H9 (cell line): ENCODE measurements around the gene SLC24A3. TPM values are rescaled to one million over a fixed set of nuclear protein-coding genes. Genes with fewer than 3 reads are reported as not detected.

Experiments
- DNase-seq: peaks from one replicate; pipeline ENCODE4 v3.0.0-alpha.2; 2017
- H2AFZ ChIP-seq: one replicate; pipeline ENCODE4 v1.6.1; 2013; ENCODE audit warnings: mild to moderate bottlenecking, low read length, control low read depth, moderate library complexity
- H2AK5ac ChIP-seq: 2 replicates; pipeline ENCODE4 v1.6.1; 2013; ENCODE audit warnings: low read length, control low read depth, mixed read lengths; ENCODE audit not compliant: insufficient read length
- H2BK120ac ChIP-seq: one replicate; pipeline ENCODE4 v1.6.1; 2013; ENCODE audit warnings: low read depth, mild to moderate bottlenecking, low read length, control low read depth, inconsistent platforms; ENCODE audit not compliant: poor library complexity, severe bottlenecking
- H2BK12ac ChIP-seq: 2 replicates; pipeline ENCODE4 v1.6.1; 2013; ENCODE audit warnings: low read length, control low read depth, mixed read lengths, low read depth; ENCODE audit not compliant: insufficient read length
- H2BK15ac ChIP-seq: 2 replicates; pipeline ENCODE4 v1.6.1; 2013; ENCODE audit warnings: low read depth, low read length, control low read depth
- H2BK20ac ChIP-seq: one replicate; pipeline ENCODE4 v1.6.1; 2013; ENCODE audit warnings: low read depth, mild to moderate bottlenecking, low read length, control low read depth, inconsistent platforms; ENCODE audit not compliant: poor library complexity, severe bottlenecking
- H2BK5ac ChIP-seq: 2 replicates; pipeline ENCODE4 v1.6.1; 2013; ENCODE audit warnings: low read length, control low read depth, mixed read lengths; ENCODE audit not compliant: insufficient read length
- H3K14ac ChIP-seq: 2 replicates; pipeline ENCODE4 v1.6.1; 2013; ENCODE audit warnings: low read length, control low read depth; ENCODE audit not compliant: insufficient read depth
- H3K18ac ChIP-seq: 2 replicates; pipeline ENCODE4 v1.6.1; 2013; ENCODE audit warnings: low read depth, mild to moderate bottlenecking, mixed read lengths, low read length, control low read depth; ENCODE audit not compliant: insufficient read length
- H3K23ac ChIP-seq: 2 replicates; pipeline ENCODE4 v1.6.1; 2013; ENCODE audit warnings: low read length, control low read depth, mixed read lengths, low read depth; ENCODE audit not compliant: insufficient read length
- H3K23me2 ChIP-seq: 2 replicates; pipeline ENCODE4 v1.6.1; 2013; ENCODE audit warnings: low read depth, mild to moderate bottlenecking, mixed read lengths, low read length, control low read depth; ENCODE audit not compliant: insufficient read length, poor library complexity, severe bottlenecking
- H3K27ac ChIP-seq: 2 replicates; pipeline ENCODE4 v1.5.1; 2013; ENCODE audit warnings: low read length, control low read depth, mixed read lengths, low read depth; ENCODE audit not compliant: insufficient read length
- H3K27me3 ChIP-seq: 2 replicates; pipeline ENCODE4 v1.6.1; 2013; ENCODE audit warnings: low read length, control low read depth, inconsistent platforms; ENCODE audit not compliant: insufficient read depth
- H3K4ac ChIP-seq: 2 replicates; pipeline ENCODE4 v1.6.1; 2013; ENCODE audit warnings: low read depth, mild to moderate bottlenecking, control low read depth, inconsistent platforms, low read length, moderate library complexity
- H3K4me1 ChIP-seq: 2 replicates; pipeline ENCODE4 v1.6.1; 2013; ENCODE audit warnings: low read length, control low read depth, inconsistent platforms; ENCODE audit not compliant: insufficient read depth
- H3K4me2 ChIP-seq: 2 replicates; pipeline ENCODE4 v1.6.1; 2013; ENCODE audit warnings: low read length, control low read depth, mixed read lengths; ENCODE audit not compliant: insufficient read length, insufficient read depth
- H3K56ac ChIP-seq: 2 replicates; pipeline ENCODE4 v1.6.1; 2013; ENCODE audit warnings: low read depth, mild to moderate bottlenecking, mixed read lengths, low read length, control low read depth; ENCODE audit not compliant: insufficient read length
- H3K79me1 ChIP-seq: 2 replicates; pipeline ENCODE4 v1.6.1; 2013; ENCODE audit warnings: low read depth, mild to moderate bottlenecking, moderate library complexity, low read length, control low read depth, inconsistent platforms; ENCODE audit not compliant: insufficient read depth, poor library complexity, severe bottlenecking
- H3K79me2 ChIP-seq: 2 replicates; pipeline ENCODE4 v1.6.1; 2013; ENCODE audit warnings: low read length, control low read depth, inconsistent platforms; ENCODE audit not compliant: insufficient read depth
- H3K9ac ChIP-seq: 2 replicates; pipeline ENCODE4 v1.6.1; 2013; ENCODE audit warnings: low read length, control low read depth, mixed read lengths; ENCODE audit not compliant: insufficient read length; ENCODE audit errors: extremely low read depth
- H3K9me3 ChIP-seq: one replicate; pipeline ENCODE4 v1.6.1; 2013; ENCODE audit warnings: low read depth, low read length, inconsistent platforms; ENCODE audit not compliant: control insufficient read depth
- H3T11ph ChIP-seq: one replicate; pipeline ENCODE4 v1.6.1; 2013; ENCODE audit warnings: mild to moderate bottlenecking, low read length, control low read depth, inconsistent platforms
- H4K20me1 ChIP-seq: one replicate; pipeline ENCODE4 v1.6.1; 2013; ENCODE audit not compliant: control insufficient read depth, insufficient read length, insufficient read depth
- H4K5ac ChIP-seq: 2 replicates; pipeline ENCODE4 v1.6.1; 2013; ENCODE audit warnings: low read depth, mild to moderate bottlenecking, mixed read lengths, low read length, control low read depth; ENCODE audit not compliant: insufficient read length
- H4K8ac ChIP-seq: replicated peaks from 2 replicates; pipeline ENCODE4 v1.6.1; 2013; ENCODE audit warnings: low read length, control low read depth, mixed read lengths, low read depth; ENCODE audit not compliant: insufficient read length
- H4K91ac ChIP-seq: 2 replicates; pipeline ENCODE4 v1.6.1; 2013; ENCODE audit warnings: low read depth, mild to moderate bottlenecking, moderate library complexity, mixed read lengths, low read length, control low read depth; ENCODE audit not compliant: insufficient read length
- H3K27ac Mint-ChIP-seq, 3 experiments: 2 replicates in 2 of 3; 3 replicates in 1 of 3; pipeline ENCODE4 v1.8.0; 2020 to 2021; ENCODE audit warnings: mixed read lengths in 3 of 3, mild to moderate bottlenecking in 1 of 3, moderate library complexity in 1 of 3
- H3K27me3 Mint-ChIP-seq: 2 replicates; pipeline ENCODE4 v1.8.0; 2021; ENCODE audit warnings: low read depth, mild to moderate bottlenecking, moderate library complexity, mixed read lengths
- H3K36me3 Mint-ChIP-seq, 3 experiments: 2 replicates in 2 of 3; 3 replicates in 1 of 3; pipeline ENCODE4 v1.8.0; 2020 to 2021; ENCODE audit warnings: low read depth in 3 of 3, mixed read lengths in 3 of 3; ENCODE audit not compliant: insufficient read depth in 1 of 3
- H3K4me1 Mint-ChIP-seq, 2 experiments: 2 replicates each; pipeline ENCODE4 v1.8.0; 2020; ENCODE audit warnings: mixed read lengths in 2 of 2
- H3K4me3 Mint-ChIP-seq, 2 experiments: 2 replicates in 1 of 2; 3 replicates in 1 of 2; pipeline ENCODE4 v1.8.0; 2020 to 2021; ENCODE audit warnings: mild to moderate bottlenecking in 2 of 2, mixed read lengths in 2 of 2, moderate library complexity in 1 of 2
- H3K9me3 Mint-ChIP-seq, 2 experiments: 2 replicates in 1 of 2; 3 replicates in 1 of 2; pipeline ENCODE4 v1.8.0; 2020; ENCODE audit warnings: mild to moderate bottlenecking in 2 of 2, mixed read lengths in 2 of 2, moderate library complexity in 1 of 2
- CTCF ChIP-seq: fragments of 200-600 bp; sonication (generic); conservative IDR thresholded peaks from 3 replicates; pipeline ENCODE4 v1.8.0; 2021; ENCODE audit warnings: antibody characterized with exemption, mild to moderate bottlenecking
- WGBS: extraction: QIAGEN DNeasy Blood & Tissue Kit; methylation state at CpG from one replicate; pipeline ENCODE4 v1.1.7; 2013; ENCODE audit warnings: missing lambda C conversion rate, low lambda C conversion rate, mixed read lengths; ENCODE audit not compliant: insufficient read length; ENCODE audit errors: extremely low coverage; 5-methylcytosine and 5-hydroxymethylcytosine counted together
- total RNA-seq: library from RNA; stranded (reverse); gene quantifications from 2 replicates; pipeline ENCODE4 v1.2.1, GENCODE V29; 2021

Gene SLC24A3
- total RNA-seq, 1 experiment from 2014 or later, result 0.83 TPM

GRCh38 chr20:19620446-19620845 is 408.0 kb downstream of the SLC24A3 start:
- H4K5ac ChIP-seq, result no peak overlapping the region
- no peaks in the 10 kb centered on the region for H3K79me2 ChIP-seq
- TF ChIP-seq CTCF, result no peak
- peaks cover 5 to 13% of the 10 kb centered on the region in 2 experiments; a peak in 4 of 5 replicates for H3K9me3 Mint-ChIP-seq
- no peak overlapping the region for H4K91ac ChIP-seq
- no peak overlapping the region for H2BK12ac ChIP-seq
- peaks cover 0 to 19% (median 14%) of the 10 kb centered on the region in 3 experiments; a peak in 5 of 7 replicates for H3K36me3 Mint-ChIP-seq
- no peak overlapping the region for H2AK5ac ChIP-seq
- peaks cover 18% of the 10 kb centered on the region; the same call in 1 of the 2 replicates for H3K4me1 ChIP-seq
- peak; percentile 72 for DNase-seq
- H3K4me3 Mint-ChIP-seq, result peak overlapping the region in 1 of 2 experiments; percentile 18; a peak in 1 of 5 replicates
- H3K4me2 ChIP-seq, result peak overlapping the region; percentile 18
- H4K8ac ChIP-seq, result no peak overlapping the region
- no peak overlapping the region for H3K27ac ChIP-seq
- H2BK120ac ChIP-seq, result no peak overlapping the region
- H2BK20ac ChIP-seq, result no peak overlapping the region
- no peak overlapping the region for H3K18ac ChIP-seq
- H3K27me3 Mint-ChIP-seq, result peaks cover 14% of the 10 kb centered on the region
- H3K23me2 ChIP-seq, result no peaks in the 10 kb centered on the region
- H3K14ac ChIP-seq, result no peak overlapping the region
- WGBS, result no CpG with 5 or more reads among the region's 2 CpGs
- H3K9me3 ChIP-seq, result no peaks in the 10 kb centered on the region
- no peaks in the 10 kb centered on the region; the same call in 1 of the 2 replicates for H3K27me3 ChIP-seq
- no peak overlapping the region for H3K9ac ChIP-seq
- no peak overlapping the region for H3K56ac ChIP-seq
- H3K4me1 Mint-ChIP-seq, result peaks cover 33 to 37% of the 10 kb centered on the region in 2 experiments
- no peak overlapping the region for H2AFZ ChIP-seq
- no peaks in the 10 kb centered on the region for H4K20me1 ChIP-seq
- H3K23ac ChIP-seq, result no peak overlapping the region
- H2BK5ac ChIP-seq, result no peak overlapping the region
- no peaks in the 10 kb centered on the region for H3K79me1 ChIP-seq
- no peak overlapping the region for H2BK15ac ChIP-seq
- peak overlapping the region in 2 of 3 experiments; percentile 35 to 76; a peak in 4 of 7 replicates for H3K27ac Mint-ChIP-seq
- no peak overlapping the region for H3K4ac ChIP-seq
- H3T11ph ChIP-seq, result no peak overlapping the region
